Sigmoid colon (tissue), 7 donors: ENCODE data around the gene RAD52. TPM values are rescaled to one million over a fixed set of nuclear protein-coding genes. Genes with fewer than 3 reads are reported as not detected.
A peak's percentile ranks its signal among the peaks of the same experiment; 100 is the strongest.

Experiments used
- DNase-seq: peaks from one replicate; pipeline ENCODE4 v3.0.0-alpha.2; 2019
- H3K27ac ChIP-seq, 4 donors: fragments of 200-600 bp; sonication (generic); one replicate each; pipeline ENCODE4 v1.5.1; 2016 to 2019; ENCODE audit warnings: mild to moderate bottlenecking in 1 of 4
- H3K27me3 ChIP-seq, 3 donors: fragments of 200-600 bp; sonication (generic); one replicate each; pipeline ENCODE4 v1.5.1; 2019; ENCODE audit warnings: mild to moderate bottlenecking in 1 of 3
- H3K36me3 ChIP-seq, 4 donors: fragments of 200-600 bp; sonication (generic); one replicate each; pipeline ENCODE4 v1.5.1; 2016 to 2019
- H3K4me1 ChIP-seq, 4 donors: fragments of 200-600 bp; sonication (generic); one replicate each; pipeline ENCODE4 v1.5.1; 2017 to 2019
- H3K4me3 ChIP-seq, 4 donors: fragments of 200-600 bp; sonication (generic); one replicate each; pipeline ENCODE4 v1.5.1; 2017 to 2019; ENCODE audit warnings: mild to moderate bottlenecking in 2 of 4, moderate library complexity in 1 of 4
- H3K9me3 ChIP-seq, 4 donors: fragments of 200-600 bp in 3 of 4; sonication (generic) in 3 of 4; one replicate each; pipeline versions ENCODE4 v1.5.1 to v1.6.1; 2013 to 2019
- EP300 ChIP-seq, 4 donors: sonication (generic); formaldehyde crosslinking; IDR thresholded peaks; one replicate each; pipeline ENCODE4 v1.6.1; 2017; ENCODE audit warnings: antibody characterized with exemption in 4 of 4
- POLR2A ChIP-seq, 2 donors: fragments of 450-650 bp; IDR thresholded peaks; one replicate each; pipeline ENCODE4 v1.6.1; 2016; ENCODE audit warnings: antibody characterized with exemption in 2 of 2, mild to moderate bottlenecking in 2 of 2, moderate library complexity in 2 of 2
- POLR2AphosphoS5 ChIP-seq, 4 donors: sonication (generic); formaldehyde crosslinking; IDR thresholded peaks; one replicate each; pipeline ENCODE4 v1.6.1; 2017; ENCODE audit warnings: antibody characterized with exemption in 4 of 4
- WGBS, 2 donors: extraction: QIAGEN DNeasy Blood & Tissue Kit; methylation state at CpG; one replicate each; pipeline ENCODE4 v1.1.7; 2013; 5-methylcytosine and 5-hydroxymethylcytosine counted together
- intact Hi-C: fragments of 100-400 bp; cut with DNase I; formaldehyde crosslinking; loops from one replicate; pipeline ENCODE4 v1.15.1; 2023
- polyA plus RNA-seq, 3 donors: library from polyadenylated mRNA; stranded (reverse); fragments of 200-250 nt; gene quantifications; one replicate each; pipeline ENCODE4 v1.2.3, GENCODE V29; 2013
- total RNA-seq, 4 donors: library from RNA; depleted of rRNA; stranded (reverse); fragments of >200 nt; gene quantifications; one replicate each; pipeline ENCODE4 v1.1.0, GENCODE V29; 2016
- TF ChIP-seq, protein P1 (sequence below), 4 experiments: fragments of 450-650 bp in 3 of 4; fragments of 200-600 bp in 1 of 4; IDR thresholded peaks; one replicate each; pipeline ENCODE4 v1.5.1; 2016 to 2019; ENCODE audit warnings: antibody characterized with exemption in 4 of 4, mild to moderate bottlenecking in 3 of 4, moderate library complexity in 2 of 4
- donor health status: healthy with polysubstance abuse.
- donor health status: Bipolar disorder and iron deficiency.
- donor health status: healthy.

Gene RAD52
- total and polyA plus RNA-seq, 7 donors, result 6.0 to 41.8 (median 13.8) TPM

DNA sequence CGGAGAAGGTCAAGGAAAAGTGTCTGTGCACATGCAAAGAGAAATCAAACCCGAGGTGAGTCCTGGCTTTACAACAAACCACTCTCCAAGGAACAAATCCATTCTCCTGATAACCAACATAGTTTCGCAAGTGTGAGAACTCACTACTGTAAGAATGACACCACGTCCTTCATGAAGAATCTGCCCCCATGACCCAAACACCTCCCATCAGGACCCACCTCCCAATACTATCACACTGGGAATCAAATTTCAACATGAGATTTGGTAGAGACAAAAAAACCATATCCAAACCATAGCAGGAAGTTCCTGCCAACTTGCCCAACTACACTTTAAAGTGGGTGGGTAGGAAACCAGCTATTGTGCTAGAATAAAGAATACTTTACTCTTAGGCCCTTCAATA is 39.2 kb upstream of the RAD52 start:
- H3K27ac ChIP-seq, result peak overlapping the region in 2 of 4 donors; percentile 98

DNA sequence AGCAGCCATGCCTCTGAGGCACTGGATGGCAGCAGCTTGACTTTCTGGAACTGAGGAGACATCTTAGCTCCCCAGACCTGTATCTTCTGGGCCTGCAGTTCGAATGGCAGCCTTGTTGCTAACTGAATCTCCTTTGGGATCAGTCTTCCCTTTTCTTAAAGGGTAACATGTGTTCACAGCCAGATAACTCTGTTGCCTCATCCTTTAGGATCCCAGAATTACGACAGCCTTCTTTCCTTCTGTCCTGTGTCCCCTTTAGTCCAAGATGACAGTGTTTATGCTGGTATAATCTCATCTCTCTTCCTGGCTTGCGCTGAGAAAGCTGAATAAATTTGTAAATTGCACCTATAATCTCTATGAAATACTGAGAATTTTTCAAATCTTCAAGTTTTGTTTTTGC is 32.5 kb upstream of the RAD52 start:
- Histone ChIP-seq H3K27me3 (no peaks in the 10 kb centered on the region), H3K36me3 (peaks cover 0 to 1% (median 0%) of the 10 kb centered on the region in 4 donors), H3K9me3 (no peaks in the 10 kb centered on the region), H3K27ac (no peak overlapping the region), H3K4me3 (no peak overlapping the region), H3K4me1 (no peaks in the 10 kb centered on the region)
- WGBS, 2 donors, result 89 to 95% methylated on average over 3 of the region's 3 CpGs
- intact Hi-C loops, result no loop called here
- DNase-seq, result no peak
- TF ChIP-seq POLR2A (IDR thresholded peaks at IDR 0.05) (no peak), EP300 (IDR thresholded peaks at IDR 0.05) (no peak), POLR2AphosphoS5 (IDR thresholded peaks at IDR 0.05) (no peak)
- TF ChIP-seq, protein P1, sequence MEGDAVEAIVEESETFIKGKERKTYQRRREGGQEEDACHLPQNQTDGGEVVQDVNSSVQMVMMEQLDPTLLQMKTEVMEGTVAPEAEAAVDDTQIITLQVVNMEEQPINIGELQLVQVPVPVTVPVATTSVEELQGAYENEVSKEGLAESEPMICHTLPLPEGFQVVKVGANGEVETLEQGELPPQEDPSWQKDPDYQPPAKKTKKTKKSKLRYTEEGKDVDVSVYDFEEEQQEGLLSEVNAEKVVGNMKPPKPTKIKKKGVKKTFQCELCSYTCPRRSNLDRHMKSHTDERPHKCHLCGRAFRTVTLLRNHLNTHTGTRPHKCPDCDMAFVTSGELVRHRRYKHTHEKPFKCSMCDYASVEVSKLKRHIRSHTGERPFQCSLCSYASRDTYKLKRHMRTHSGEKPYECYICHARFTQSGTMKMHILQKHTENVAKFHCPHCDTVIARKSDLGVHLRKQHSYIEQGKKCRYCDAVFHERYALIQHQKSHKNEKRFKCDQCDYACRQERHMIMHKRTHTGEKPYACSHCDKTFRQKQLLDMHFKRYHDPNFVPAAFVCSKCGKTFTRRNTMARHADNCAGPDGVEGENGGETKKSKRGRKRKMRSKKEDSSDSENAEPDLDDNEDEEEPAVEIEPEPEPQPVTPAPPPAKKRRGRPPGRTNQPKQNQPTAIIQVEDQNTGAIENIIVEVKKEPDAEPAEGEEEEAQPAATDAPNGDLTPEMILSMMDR (IDR thresholded peaks at IDR 0.05), result no peak

More for the DNA sequence above, 39.2 kb upstream of the RAD52 start:
- Histone ChIP-seq H3K4me1 (peaks cover 0 to 42% (median 28%) of the 10 kb centered on the region in 4 donors), H3K27me3 (no peaks in the 10 kb centered on the region), H3K4me3 (peak overlapping the region in 1 of 4 donors; percentile 77), H3K36me3 (no peaks in the 10 kb centered on the region), H3K9me3 (no peaks in the 10 kb centered on the region)
- TF ChIP-seq, protein P1 (IDR thresholded peaks at IDR 0.05), result no peak
- TF ChIP-seq POLR2A (IDR thresholded peaks at IDR 0.05) (no peak), POLR2AphosphoS5 (IDR thresholded peaks at IDR 0.05) (no peak), EP300 (IDR thresholded peaks at IDR 0.05) (no peak)
- WGBS, 2 donors, result 78 to 83% methylated on average over 4 of the region's 4 CpGs
- intact Hi-C loops, result loop anchor here (5.0 kb wide), 1 partner anchor 104 kb away; no protein-coding TSS in a partner anchor
- DNase-seq, result no peak

DNA sequence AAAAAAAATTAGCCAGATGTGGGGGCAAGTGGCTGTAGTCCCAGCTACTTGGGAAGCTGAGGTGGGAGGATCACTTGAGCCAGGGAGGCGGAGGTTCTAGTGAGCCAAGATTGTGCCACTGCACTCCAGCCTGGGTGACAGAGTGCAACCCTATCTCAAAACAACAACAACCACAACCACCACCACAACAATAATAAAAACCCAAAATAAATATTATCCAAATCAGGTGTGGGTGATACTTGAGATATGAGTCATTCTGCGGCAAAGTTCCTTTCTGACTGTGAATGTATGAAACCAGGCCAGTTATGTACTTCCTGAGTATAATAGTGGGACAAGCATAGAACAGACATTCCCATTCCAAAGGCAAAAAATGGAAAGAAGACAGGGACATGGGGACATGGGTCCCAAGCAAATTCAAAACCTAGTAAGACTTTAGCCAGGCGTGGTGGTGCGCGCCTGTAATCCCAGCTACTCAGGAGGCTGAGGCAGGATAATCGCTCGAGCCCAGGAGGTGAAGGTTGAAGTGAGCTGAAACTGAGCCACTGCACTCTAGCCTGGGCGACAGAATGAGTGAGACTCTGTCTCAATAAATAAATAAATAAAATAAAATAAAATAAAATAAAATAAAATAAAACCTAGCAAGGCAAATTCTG is 31.8 kb upstream of the RAD52 start:
- TF ChIP-seq EP300 (IDR thresholded peaks at IDR 0.05), result no peak
- TF ChIP-seq POLR2A (IDR thresholded peaks at IDR 0.05), result no peak
- no peak for TF ChIP-seq POLR2AphosphoS5 (IDR thresholded peaks at IDR 0.05)
- TF ChIP-seq, protein P1 (IDR thresholded peaks at IDR 0.05), result no peak
- Histone ChIP-seq H3K9me3 (no peaks in the 10 kb centered on the region), H3K27ac (no peak overlapping the region), H3K4me1 (no peaks in the 10 kb centered on the region), H3K36me3 (peaks cover 0 to 8% (median 0%) of the 10 kb centered on the region in 4 donors), H3K27me3 (no peaks in the 10 kb centered on the region), H3K4me3 (no peak overlapping the region)
- intact Hi-C loops, result no loop called here
- DNase-seq, result no peak
- WGBS, 2 donors, result 94 to 95% methylated on average over 8 of the region's 8 CpGs

DNA sequence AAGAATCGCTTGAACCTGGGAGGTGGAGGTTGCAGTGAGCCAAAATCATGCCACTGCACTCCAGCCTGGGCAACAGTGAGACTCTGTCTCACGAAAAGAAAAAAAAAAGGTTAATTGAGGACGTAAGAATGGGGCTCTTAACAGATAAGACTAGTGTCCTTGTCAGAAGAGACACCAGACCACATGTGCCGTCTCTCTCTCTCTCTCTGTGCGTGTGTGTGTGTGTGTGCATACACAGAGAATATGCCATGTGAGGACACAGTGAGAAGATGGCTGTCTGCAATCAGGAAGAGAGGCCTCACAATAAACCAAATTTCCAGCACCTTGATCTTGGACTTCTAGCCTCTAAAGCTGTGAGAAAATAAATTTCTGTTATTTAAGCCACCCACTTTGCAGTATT is 29.9 kb upstream of the RAD52 start:
- Histone ChIP-seq H3K36me3 (peaks cover 0 to 12% (median 0%) of the 10 kb centered on the region in 4 donors), H3K27me3 (no peaks in the 10 kb centered on the region), H3K4me3 (no peak overlapping the region), H3K9me3 (no peaks in the 10 kb centered on the region), H3K4me1 (no peaks in the 10 kb centered on the region), H3K27ac (no peak overlapping the region)
- intact Hi-C loops, result no loop called here
- 87 to 91% methylated on average over 5 of the region's 5 CpGs for WGBS, 2 donors
- TF ChIP-seq POLR2AphosphoS5 (IDR thresholded peaks at IDR 0.05) (no peak), POLR2A (IDR thresholded peaks at IDR 0.05) (no peak), EP300 (IDR thresholded peaks at IDR 0.05) (no peak)
- DNase-seq, result no peak

DNA sequence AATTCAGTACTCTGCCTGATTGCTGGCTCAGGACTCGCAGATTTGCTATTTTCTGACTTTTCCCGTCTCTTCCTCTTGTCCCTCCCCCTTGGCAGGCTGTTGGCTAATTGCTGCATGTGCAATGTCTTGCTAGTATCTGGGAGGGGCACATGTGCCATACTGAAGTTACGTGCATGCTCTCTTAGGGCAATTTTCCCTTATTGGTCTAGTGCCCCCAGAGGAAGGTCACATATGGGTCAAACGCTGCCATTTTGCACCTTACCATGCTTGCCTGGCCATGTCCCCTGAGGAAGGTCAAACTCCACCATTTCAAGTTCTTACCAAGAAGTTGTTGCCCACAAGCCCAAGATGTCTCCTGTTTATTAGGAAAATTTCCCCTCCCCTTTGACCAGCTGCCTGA is 27.7 kb upstream of the RAD52 start:
- no peak for DNase-seq
- H3K27me3 ChIP-seq, result no peaks in the 10 kb centered on the region

More for the DNA sequence above, 27.7 kb upstream of the RAD52 start:
- Histone ChIP-seq H3K27ac (no peak overlapping the region), H3K4me1 (no peaks in the 10 kb centered on the region), H3K9me3 (no peaks in the 10 kb centered on the region), H3K36me3 (peaks cover 0 to 12% (median 0%) of the 10 kb centered on the region in 4 donors), H3K4me3 (no peak overlapping the region)
- TF ChIP-seq POLR2AphosphoS5 (IDR thresholded peaks at IDR 0.05) (no peak), POLR2A (IDR thresholded peaks at IDR 0.05) (no peak), EP300 (IDR thresholded peaks at IDR 0.05) (no peak)
- TF ChIP-seq, protein P1 (IDR thresholded peaks at IDR 0.05), result no peak
- 91 to 95% methylated on average over 4 of the region's 4 CpGs for WGBS, 2 donors
- intact Hi-C loops, result no loop called here
